Skin of body (tissue), 2 donors: Measurements from ENCODE around the gene DNAL4. TPM values are rescaled to one million over a fixed set of nuclear protein-coding genes. Genes with fewer than 3 reads are reported as not detected.
A peak's percentile ranks its signal among the peaks of the same experiment; 100 is the strongest.
"Not testable (repeated sequence)": the region's sequence is repeated elsewhere in the genome, so short reads cannot be mapped to it uniquely, and the experiment has no call there.

Source experiments
- DNase-seq: peaks from one replicate; lab custom pipeline; 2025; lab: John Stamatoyannopoulos, UW
- total RNA-seq: library from RNA; depleted of rRNA; stranded (reverse); fragments of >200 nt; gene quantifications from one replicate; pipeline ENCODE4 v1.2.3, GENCODE V29; 2014

The DNAL4 gene
- total RNA-seq, 1 donor from 2014 or later: 9.5 TPM

- no peak for DNase-seq
These were observed 33.6 kb upstream of the DNAL4 start for GRCh38 chr22:38827510-38827909.

- DNase-seq: no peak
These were observed 32.9 kb upstream of the DNAL4 start for GRCh38 chr22:38826801-38827200.

- no peak for DNase-seq
These were observed 32.4 kb upstream of the DNAL4 start for GRCh38 chr22:38826386-38826785.

GRCh38 chr22:38824585-38824984, 30.6 kb upstream of the DNAL4 start:
- no peak for DNase-seq

GRCh38 chr22:38823637-38824036, 29.7 kb upstream of the DNAL4 start:
- no peak for DNase-seq

- no peak for DNase-seq
These were observed 29.1 kb upstream of the DNAL4 start for GRCh38 chr22:38823076-38823475.

- DNase-seq: no peak
These were observed 26.1 kb upstream of the DNAL4 start for GRCh38 chr22:38820020-38820419.

GRCh38 chr22:38819387-38819940, 25.5 kb upstream of the DNAL4 start:
- DNase-seq: no peak

GRCh38 chr22:38817196-38817595, 23.3 kb upstream of the DNAL4 start:
- no peak for DNase-seq

GRCh38 chr22:38815842-38816241, 21.9 kb upstream of the DNAL4 start:
- DNase-seq: no peak

GRCh38 chr22:38811241-38811640, 17.3 kb upstream of the DNAL4 start:
- DNase-seq: no peak

GRCh38 chr22:38805041-38805593, 11.2 kb upstream of the DNAL4 start:
- not testable (repeated sequence) for DNase-seq

- peak; percentile 12 for DNase-seq
These were observed 8.8 kb upstream of the DNAL4 start for GRCh38 chr22:38802671-38803121.

GRCh38 chr22:38799265-38800002, 5.5 kb upstream of the DNAL4 start:
- DNase-seq: no peak

- no peak for DNase-seq
These were observed 4.6 kb upstream of the DNAL4 start for GRCh38 chr22:38798496-38798895.

GRCh38 chr22:38796262-38796957, 2.5 kb upstream of the DNAL4 start:
- no peak for DNase-seq

- DNase-seq: no peak
These were observed 1.6 kb upstream of the DNAL4 start for GRCh38 chr22:38795569-38795968.

- no peak for DNase-seq
These were observed 626 bp downstream of the DNAL4 start for GRCh38 chr22:38793317-38793716.

- no peak for DNase-seq
These were observed 1.1 kb downstream of the DNAL4 start for GRCh38 chr22:38792833-38793232.

- no peak for DNase-seq
These were observed 4.3 kb downstream of the DNAL4 start for GRCh38 chr22:38789606-38790005.

GRCh38 chr22:38788846-38789245, 5.1 kb downstream of the DNAL4 start:
- DNase-seq: no peak
